ENCODE data around the gene ERF.

ERF gene

GRCh38 chr19:42224940-42225717, 29.8 kb downstream of the ERF start (continued):
- no peak for TF ChIP-seq RARB (CRISPR knock-in tag; IDR thresholded peaks at IDR 0.05)

GRCh38 chr19:42220751-42221097, 34.2 kb downstream of the ERF start:
- ATAC-seq, result no peak
- TF ChIP-seq TOX (CRISPR knock-in tag; IDR thresholded peaks at IDR 0.05; ENCODE audit: borderline replicate concordance) (no peak), OSR1 (CRISPR knock-in tag; IDR thresholded peaks at IDR 0.05) (no peak), ZFP30 (CRISPR knock-in tag; IDR thresholded peaks at IDR 0.05) (no peak)

- TF ChIP-seq SNAI2 (CRISPR knock-in tag; IDR thresholded peaks at IDR 0.05) (no peak), ZFP3 (CRISPR knock-in tag; IDR thresholded peaks at IDR 0.05) (no peak), RARB (CRISPR knock-in tag; IDR thresholded peaks at IDR 0.05) (no peak), TSHZ2 (CRISPR knock-in tag; IDR thresholded peaks at IDR 0.05) (no peak), TCF4 (CRISPR knock-in tag; IDR thresholded peaks at IDR 0.05; ENCODE audit: borderline replicate concordance) (no peak), ISL1 (CRISPR knock-in tag; IDR thresholded peaks at IDR 0.05) (no peak), CREB5 (CRISPR knock-in tag; IDR thresholded peaks at IDR 0.05; ENCODE audit: low read depth) (no peak), ZC3H10 (CRISPR knock-in tag; IDR thresholded peaks at IDR 0.05) (no peak), CSDC2 (CRISPR knock-in tag; IDR thresholded peaks at IDR 0.05) (no peak), POU6F1 (CRISPR knock-in tag; IDR thresholded peaks at IDR 0.05; ENCODE audit: borderline replicate concordance, low read depth) (no peak), CSRNP3 (CRISPR knock-in tag; IDR thresholded peaks at IDR 0.05) (no peak), GLIS3 (CRISPR knock-in tag; IDR thresholded peaks at IDR 0.05) (no peak), ZNF565 (CRISPR knock-in tag; conservative IDR thresholded peaks at IDR 0.05; ENCODE audit: low read depth) (no peak), PPARA (CRISPR knock-in tag; IDR thresholded peaks at IDR 0.05; ENCODE audit: borderline replicate concordance) (no peak), TOX (CRISPR knock-in tag; IDR thresholded peaks at IDR 0.05; ENCODE audit: borderline replicate concordance) (no peak), ZNF8 (CRISPR knock-in tag; IDR thresholded peaks at IDR 0.05) (no peak), ARNTL (CRISPR knock-in tag; IDR thresholded peaks at IDR 0.05; ENCODE audit: borderline replicate concordance, low read depth) (no peak), ZNF70 (CRISPR knock-in tag; IDR thresholded peaks at IDR 0.05) (no peak), ESRRG (CRISPR knock-in tag; IDR thresholded peaks at IDR 0.05) (no peak), OSR1 (CRISPR knock-in tag; IDR thresholded peaks at IDR 0.05) (no peak)
- ATAC-seq, result peak; percentile 93
Observed at GRCh38 chr19:42219812-42220750, 34.8 kb downstream of the ERF start, which contains the start of gene ZNF526. ZNF526 (plus strand) TSS chr19:42220312; CDS start chr19:42224404, 4,092 bp downstream.

Measured in SK-N-SH treated with all-trans-retinoic acid at 6 μM for 48 hours (cell line).